ENCODE data around the gene RPS15A. TPM values are rescaled to one million over a fixed set of nuclear protein-coding genes. Genes with fewer than 3 reads are reported as not detected.

RPS15A gene
- 2,040 and 2,241 TPM in 2 replicates for total RNA-seq

DNA sequence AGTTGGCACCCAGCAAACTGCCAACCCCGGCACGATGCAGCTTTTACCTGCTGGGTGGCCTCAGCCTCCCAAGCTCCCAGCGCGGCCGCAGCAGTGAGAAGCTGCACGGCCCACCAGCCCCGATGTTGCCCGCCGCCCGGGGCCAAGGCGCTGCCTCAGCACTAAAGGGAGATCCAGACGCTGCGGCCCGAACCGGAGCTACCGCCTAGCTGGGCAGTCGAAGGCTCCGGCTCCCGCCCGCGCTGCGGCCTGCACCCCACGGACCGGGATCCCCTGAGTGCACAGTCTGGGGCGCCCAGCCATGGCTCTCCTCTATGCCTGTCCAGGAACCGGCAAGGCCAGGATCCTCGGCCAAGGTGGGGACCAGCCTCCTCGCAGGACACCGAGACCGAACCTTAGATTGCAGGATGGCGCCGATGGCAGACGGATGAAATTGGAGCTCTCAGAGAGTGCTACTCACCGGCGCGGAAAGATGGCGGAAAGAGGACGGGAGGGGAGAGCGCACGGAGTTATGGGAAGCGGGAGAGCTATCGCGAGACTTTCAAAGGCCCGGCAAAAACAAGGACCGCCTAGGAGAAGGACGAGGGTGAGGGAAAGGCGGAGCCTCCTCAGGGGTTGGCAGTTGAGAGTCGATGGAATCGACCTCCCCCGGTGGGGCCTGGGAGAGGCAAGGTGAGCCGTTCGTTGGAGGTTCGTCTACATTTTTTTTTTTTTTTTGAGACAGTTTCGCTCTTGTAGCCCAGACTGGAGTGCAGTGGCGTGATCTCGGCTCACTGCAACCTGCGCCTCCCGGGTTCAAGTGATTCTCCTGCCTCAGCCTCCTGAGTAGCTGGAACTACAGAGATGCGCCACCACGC lies at the start of gene RPS15A:
TSS of gene RPS15A (minus strand) at position 485 of the 857 bp plus-strand sequence. CDS start 1,221 bp downstream, outside the sequence.

DNA sequence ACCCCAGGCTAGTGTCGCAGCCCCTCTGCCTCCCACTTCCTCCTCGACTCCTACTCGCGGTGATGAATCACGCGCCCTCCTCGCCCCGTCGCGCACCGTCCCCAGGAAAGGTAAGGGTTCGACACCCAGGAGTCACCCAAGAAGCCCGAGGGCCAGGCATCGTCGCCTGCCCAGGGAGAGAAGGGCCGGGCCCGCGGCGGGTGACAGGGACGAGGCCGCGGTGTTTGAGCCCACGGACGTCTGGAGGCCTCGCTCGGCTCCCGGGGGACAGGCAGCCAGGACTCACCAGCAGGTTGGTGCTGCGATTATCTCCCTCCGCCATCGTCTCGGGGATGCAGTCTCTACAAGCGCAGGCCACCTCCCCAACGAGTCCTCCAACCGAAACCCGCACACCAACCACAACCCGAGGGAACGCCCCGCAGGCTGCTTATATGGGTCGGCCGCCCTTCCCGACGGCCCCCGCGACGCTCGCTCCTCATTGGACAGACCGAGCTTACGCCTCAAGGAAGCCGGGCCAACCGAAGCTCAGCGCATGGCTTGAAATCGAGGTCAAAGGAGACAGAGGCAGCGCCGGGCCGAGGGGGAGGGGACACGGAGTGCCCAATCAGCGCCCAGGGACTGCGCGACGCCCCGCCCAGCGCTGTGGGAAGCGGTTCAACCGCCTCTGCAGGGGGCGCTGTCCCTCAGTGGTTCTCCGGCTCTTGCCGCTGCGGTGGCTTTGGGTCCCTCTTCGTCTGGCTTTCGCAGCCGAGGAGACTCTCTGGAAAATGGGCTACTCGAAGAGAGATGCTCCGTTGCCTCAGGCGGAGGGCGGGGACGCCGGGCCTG lies 11.2 kb upstream of the RPS15A start, which contains the start of gene ARL6IP1:
TSS of gene ARL6IP1 (minus strand) at position 405 of the 828 bp plus-strand sequence. CDS start at position 322, 83 bp downstream.

Other genes starting within 250 kb of the RPS15A start
- gene NOMO2, start 228.2 kb downstream of the RPS15A start, total RNA-seq = 92.3 and 202 TPM in 2 replicates
- 323 and 502 TPM in 2 replicates for gene ARL6IP1, start 11.2 kb upstream of the RPS15A start, total RNA-seq
- gene SMG1, start 136.1 kb upstream of the RPS15A start, total RNA-seq = 50.1 and 69.7 TPM in 2 replicates
- 3.7 and 4.0 TPM in 2 replicates for gene TMC7, start 193.6 kb upstream of the RPS15A start, total RNA-seq